ENCODE results near the gene ELMO1.

GRCh38 chr7:37428681-37429434 is 19.8 kb downstream of the ELMO1 start:
- no peak for TF ChIP-seq CTCF (IDR thresholded peaks at IDR 0.05)
- TF ChIP-seq ZFX (IDR thresholded peaks at IDR 0.05; ENCODE audit: borderline replicate concordance) = no peak

Measured in 22Rv1 (cell line).